ENCODE data around the gene TK1. TPM values are rescaled to one million over a fixed set of nuclear protein-coding genes. Genes with fewer than 3 reads are reported as not detected.

TK1 gene
- total RNA-seq, 2 experiments from 2014 or later = 109 to 117 TPM

DNA sequence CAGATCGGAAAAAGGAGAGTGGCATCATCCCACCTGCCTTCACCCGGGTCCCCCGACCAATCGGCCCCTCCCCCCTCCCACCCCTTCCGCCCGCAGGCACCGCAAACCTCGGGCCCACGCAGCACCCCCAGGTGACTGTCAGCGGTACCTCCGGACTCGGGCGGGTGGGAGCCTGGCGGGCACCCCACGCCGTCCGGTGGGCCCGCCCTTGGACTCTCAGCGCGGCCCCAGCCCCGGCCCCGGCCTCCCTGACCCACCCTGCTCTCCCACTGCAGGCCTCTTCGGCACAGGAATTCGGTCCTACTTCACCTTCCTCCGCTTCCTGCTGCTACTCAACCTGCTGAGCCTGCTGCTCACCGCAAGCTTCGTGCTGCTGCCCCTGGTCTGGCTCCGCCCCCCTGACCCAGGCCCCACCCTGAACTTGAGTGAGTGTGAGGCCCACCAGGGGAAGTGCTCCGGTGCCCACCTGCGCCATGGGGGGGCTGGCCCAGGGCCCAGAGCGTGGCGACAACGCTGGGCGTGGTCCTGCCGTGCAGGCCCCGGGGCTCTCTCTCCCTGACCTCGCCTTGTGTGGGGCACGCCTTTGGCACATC lies 54.7 kb downstream of the TK1 start:
- Mint-ChIP-seq H3K4me3 (peak overlapping the region; percentile 87), H3K36me3 (ENCODE audit: low read depth) (peaks cover 65% of the 10 kb centered on the region), H3K9me3 (no peaks in the 10 kb centered on the region), H3K4me1 (peaks cover 58% of the 10 kb centered on the region), H3K27ac (peak overlapping the region; percentile 89), H3K27me3 (no peaks in the 10 kb centered on the region)
- CTCF ChIA-PET = interaction anchor here (0.7 kb wide), 1 partner anchor 9 kb away, joined by 3 read pairs; no protein-coding TSS in a partner anchor
- POLR2A ChIA-PET = interaction anchor here (14.6 to 16.9 kb wide), 3 partner anchors 6 to 19 kb away, joined by 197 to 332 read pairs (median 332); partner anchors contain the start of genes TMC6 and TMC8
- peak; percentile 82 for DNase-seq

DNA sequence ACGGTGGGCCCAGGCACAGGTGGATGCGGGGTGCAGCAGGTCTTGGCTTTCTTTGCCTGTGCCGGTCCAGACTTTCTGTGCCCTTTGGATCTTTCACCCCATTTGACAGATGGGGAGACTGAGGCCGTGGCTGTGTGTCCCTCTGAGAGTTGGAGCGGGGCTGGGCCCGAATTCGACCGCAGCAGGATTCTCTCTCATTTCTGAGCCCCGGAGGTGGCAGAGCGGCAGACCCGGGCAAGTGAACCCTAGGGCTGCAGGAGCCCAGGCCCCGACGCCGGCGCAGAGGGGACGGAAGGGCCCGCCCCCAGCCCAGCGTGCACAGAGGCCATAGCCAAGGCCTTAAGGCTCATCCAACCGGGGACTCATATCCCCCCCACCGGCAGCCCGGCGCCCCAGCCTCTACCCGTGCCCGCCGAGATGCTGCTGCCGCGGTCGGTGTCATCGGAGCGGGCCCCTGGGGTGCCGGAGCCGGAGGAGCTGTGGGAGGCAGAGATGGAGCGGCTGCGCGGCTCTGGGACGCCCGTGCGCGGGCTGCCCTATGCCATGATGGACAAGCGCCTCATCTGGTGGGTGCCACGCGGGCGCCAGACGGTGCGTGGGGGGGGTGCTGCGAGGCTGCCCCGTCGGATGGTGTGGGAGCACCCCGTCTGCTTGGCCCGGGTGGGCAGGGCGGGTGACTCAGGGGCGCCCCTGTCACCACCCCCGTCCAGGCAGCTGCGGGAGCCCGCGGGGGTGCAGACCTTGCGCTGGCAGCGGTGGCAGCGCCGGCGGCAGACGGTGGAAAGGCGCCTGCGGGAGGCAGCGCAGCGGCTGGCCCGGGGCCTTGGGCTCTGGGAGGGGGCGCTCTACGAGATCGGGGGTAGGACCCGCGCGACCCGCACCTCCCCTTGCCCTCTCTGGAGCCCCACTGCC lies 55.4 kb downstream of the TK1 start:
- H3K27ac Mint-ChIP-seq = peak overlapping the region; percentile 100
- no peaks in the 10 kb centered on the region for H3K27me3 Mint-ChIP-seq
- peak overlapping the region; percentile 87 for H3K4me3 Mint-ChIP-seq
- ChIA-PET POLR2A (interaction anchor here (0.9 to 16.9 kb wide), 7 partner anchors 7 to 252 kb away, joined by 3 to 332 read pairs (median 68); partner anchors contain the start of genes AFMID, TK1, TMC6 and TMC8), CTCF (interaction anchor here (0.7 to 2.2 kb wide), 4 partner anchors 9 to 45 kb away, joined by 3 to 10 read pairs (median 4); no protein-coding TSS in a partner anchor)
- no peaks in the 10 kb centered on the region for H3K9me3 Mint-ChIP-seq
- H3K36me3 Mint-ChIP-seq (ENCODE audit: low read depth) = peaks cover 65% of the 10 kb centered on the region
- peak; percentile 54 for DNase-seq
- peaks cover 56% of the 10 kb centered on the region for H3K4me1 Mint-ChIP-seq

DNA sequence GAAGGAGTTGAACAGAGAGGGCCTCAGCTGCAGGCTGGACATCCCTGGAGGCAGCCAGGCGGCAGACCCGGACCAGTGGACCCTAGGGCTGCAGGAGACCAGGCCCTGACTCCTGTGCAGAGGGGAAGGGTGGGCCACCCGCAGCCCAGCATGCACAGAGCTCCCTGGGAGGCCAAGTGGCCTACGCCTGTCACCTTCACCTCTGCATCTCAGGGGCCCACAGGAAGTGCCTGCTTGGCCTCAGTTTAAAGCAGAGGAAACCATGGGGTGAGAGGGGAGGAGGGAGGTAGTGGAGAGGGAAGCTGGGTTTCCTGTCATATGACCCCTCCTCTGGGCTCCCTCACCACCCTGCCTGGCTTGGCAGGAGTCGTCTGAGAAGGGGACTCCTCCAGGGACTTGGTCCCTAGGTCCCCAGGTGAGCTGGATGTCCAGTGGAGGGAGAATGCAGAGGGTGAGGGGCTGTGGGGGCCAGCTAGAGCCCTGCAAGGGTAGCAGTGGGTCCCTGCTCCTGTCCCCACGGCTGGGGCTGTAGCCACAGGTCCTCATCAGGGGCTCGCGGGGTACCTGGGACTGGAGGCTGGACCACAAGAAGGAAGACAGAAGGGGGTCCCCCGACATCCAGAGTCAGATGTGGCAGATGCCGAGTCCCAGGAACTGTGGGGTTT lies 56.3 kb downstream of the TK1 start, which contains the start of gene TMC8:
TSS of gene TMC8 (plus strand) at position 335 of the 665 bp plus-strand sequence. CDS start 818 bp downstream, outside the sequence.
- Mint-ChIP-seq H3K36me3 (ENCODE audit: low read depth) (peaks cover 65% of the 10 kb centered on the region), H3K4me1 (peaks cover 52% of the 10 kb centered on the region), H3K4me3 (peak within 1 kb of the TSS; percentile 87), H3K27me3 (no peaks in the 10 kb centered on the region), H3K9me3 (no peaks in the 10 kb centered on the region), H3K27ac (peak within 1 kb of the TSS; percentile 100)
- peak; percentile 90 for DNase-seq
- CTCF ChIA-PET = interaction anchor here (0.8 to 2.2 kb wide), 6 partner anchors 10 to 46 kb away, joined by 3 to 10 read pairs (median 4); partner anchors contain the start of gene SYNGR2
- POLR2A ChIA-PET = interaction anchor here (0.9 to 16.9 kb wide), 9 partner anchors 8 to 253 kb away, joined by 3 to 332 read pairs (median 8); partner anchors contain the start of genes AFMID, SYNGR2 and TK1

DNA sequence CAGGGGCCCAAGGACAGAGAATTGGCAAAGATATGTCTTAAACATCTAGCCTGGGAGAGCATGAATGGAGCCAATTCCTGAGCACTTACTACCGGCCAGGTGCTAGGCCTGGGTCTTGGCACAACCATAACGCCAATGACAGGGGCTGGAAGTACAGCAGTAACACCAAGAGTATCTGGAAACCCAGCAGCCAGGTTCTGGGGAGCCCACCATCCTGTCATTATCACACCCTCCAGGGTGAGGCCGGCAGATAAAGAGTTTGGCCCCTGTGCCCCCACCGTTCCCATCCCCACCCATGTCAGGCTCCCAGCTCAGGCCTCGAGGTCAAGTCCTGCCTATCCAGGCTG lies 56.8 kb downstream of the TK1 start:
- H3K27ac Mint-ChIP-seq = peak overlapping the region; percentile 100
- peak overlapping the region; percentile 87 for H3K4me3 Mint-ChIP-seq
- H3K4me1 Mint-ChIP-seq = peaks cover 51% of the 10 kb centered on the region
- no peak for DNase-seq
- H3K27me3 Mint-ChIP-seq = no peaks in the 10 kb centered on the region
- H3K36me3 Mint-ChIP-seq (ENCODE audit: low read depth) = peaks cover 66% of the 10 kb centered on the region
- POLR2A ChIA-PET = interaction anchor here (0.9 to 16.9 kb wide), 9 partner anchors 9 to 254 kb away, joined by 3 to 332 read pairs (median 8); partner anchors contain the start of genes AFMID, SYNGR2 and TK1
- no peaks in the 10 kb centered on the region for H3K9me3 Mint-ChIP-seq
- CTCF ChIA-PET = interaction anchor here (0.8 to 2.2 kb wide), 6 partner anchors 10 to 47 kb away, joined by 3 to 10 read pairs (median 4); partner anchors contain the start of gene SYNGR2

DNA sequence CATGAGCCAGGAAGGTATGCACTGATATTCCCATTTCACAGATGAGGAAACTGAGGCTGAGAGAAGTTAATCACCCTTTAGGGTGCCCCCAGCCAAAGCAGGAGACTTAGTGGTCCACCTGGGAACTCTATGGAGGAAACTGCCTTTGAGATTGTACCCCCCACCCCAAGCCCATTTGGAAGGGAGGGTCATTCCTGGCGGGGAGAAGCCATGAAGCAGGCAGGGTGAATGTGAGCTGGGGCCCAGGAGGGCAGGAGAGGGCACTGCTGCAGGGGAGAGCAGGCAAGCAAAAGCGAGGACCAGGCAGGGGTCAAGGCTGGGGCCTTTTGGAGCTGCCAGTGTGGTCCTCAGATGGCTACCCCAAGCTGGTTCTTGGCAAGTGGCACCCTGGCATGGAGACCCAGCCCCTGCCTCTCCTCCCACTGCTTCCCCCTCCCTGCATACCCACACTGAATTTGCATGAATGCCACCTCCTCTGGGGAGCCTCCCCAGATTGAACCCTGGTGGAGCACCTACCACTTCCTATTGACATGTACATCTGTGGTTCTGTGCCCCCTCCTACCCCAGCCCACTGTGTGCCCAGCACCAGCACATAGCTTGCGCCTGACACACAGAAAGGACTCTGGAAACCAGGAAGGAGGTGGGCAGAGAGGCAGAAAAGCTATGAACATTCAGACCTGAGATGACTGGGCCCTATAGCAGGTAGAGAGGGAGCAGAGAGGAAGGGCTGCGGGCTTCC lies 57.3 kb downstream of the TK1 start:
- peak overlapping the region; percentile 87 for H3K4me3 Mint-ChIP-seq
- H3K9me3 Mint-ChIP-seq = no peaks in the 10 kb centered on the region
- H3K4me1 Mint-ChIP-seq = peaks cover 49% of the 10 kb centered on the region
- ChIA-PET POLR2A (interaction anchor here (1.3 to 16.9 kb wide), 8 partner anchors 9 to 252 kb away, joined by 4 to 332 read pairs (median 10); partner anchors contain the start of genes AFMID, SYNGR2 and TK1), CTCF (interaction anchor here (1.1 to 2.7 kb wide), 7 partner anchors 10 to 110 kb away, joined by 4 to 10 read pairs (median 5); partner anchors contain the start of gene SYNGR2)
- H3K36me3 Mint-ChIP-seq (ENCODE audit: low read depth) = peaks cover 64% of the 10 kb centered on the region
- peak overlapping the region; percentile 100 for H3K27ac Mint-ChIP-seq
- peak; percentile 78 for DNase-seq
- no peaks in the 10 kb centered on the region for H3K27me3 Mint-ChIP-seq

DNA sequence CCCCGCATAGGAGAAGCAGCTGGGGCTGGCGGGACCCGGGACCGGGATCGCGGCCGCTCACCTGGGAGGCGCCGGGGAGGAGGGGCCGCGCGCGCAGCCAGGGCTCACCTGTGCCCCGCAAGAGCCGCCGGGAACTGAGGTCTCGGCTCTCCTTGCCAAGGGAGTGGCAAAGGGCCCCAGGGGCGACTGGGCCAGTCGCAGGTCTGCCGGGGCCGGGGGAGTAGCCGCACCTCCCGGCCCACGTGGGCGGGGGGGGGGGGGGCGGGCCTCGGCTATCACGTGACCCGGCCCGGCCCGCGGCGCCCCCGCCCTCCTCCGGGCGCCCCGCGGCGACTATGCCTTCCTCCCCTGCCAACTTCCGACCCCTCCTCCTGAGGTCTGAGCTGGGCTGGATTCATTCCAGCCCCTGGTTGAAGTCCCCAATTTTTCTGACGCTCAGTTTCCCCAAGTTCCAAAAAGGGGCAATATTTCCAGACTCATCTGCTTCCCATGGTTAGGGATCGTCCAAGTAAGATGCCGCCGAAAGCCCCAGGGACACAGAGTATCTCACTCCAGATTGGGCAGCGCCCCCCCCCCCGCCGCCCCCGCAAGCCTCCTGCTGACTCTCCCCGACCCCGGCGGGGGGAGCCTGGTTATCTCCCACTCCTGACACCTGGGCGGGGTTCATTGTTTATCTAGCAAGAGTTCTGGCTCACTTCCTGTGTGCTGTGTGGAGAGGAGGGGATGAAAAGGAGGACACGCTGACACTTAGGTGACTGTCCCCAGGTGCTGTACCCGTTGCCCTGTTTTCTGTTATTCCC lies 58.1 kb downstream of the TK1 start, which contains the start of gene TMC6:
TSS of gene TMC6 (minus strand) at position 205 of the 800 bp plus-strand sequence. CDS start 1,923 bp downstream, outside the sequence.
- peaks cover 64% of the 10 kb centered on the region for H3K36me3 Mint-ChIP-seq (ENCODE audit: low read depth)
- H3K27me3 Mint-ChIP-seq = no peaks in the 10 kb centered on the region
- peak; percentile 79 for DNase-seq
- H3K27ac Mint-ChIP-seq = peak within 1 kb of the TSS; percentile 100
- no peaks in the 10 kb centered on the region for H3K9me3 Mint-ChIP-seq
- H3K4me3 Mint-ChIP-seq = peak within 1 kb of the TSS; percentile 88
- POLR2A ChIA-PET = interaction anchor here (0.9 to 16.9 kb wide), 10 partner anchors 9 to 170 kb away, joined by 3 to 332 read pairs (median 8); partner anchors contain the start of genes SYNGR2 and TNRC6C
- peaks cover 49% of the 10 kb centered on the region for H3K4me1 Mint-ChIP-seq
- CTCF ChIA-PET = interaction anchor here (1.9 to 10.1 kb wide), 5 partner anchors 8 to 109 kb away, joined by 5 to 106 read pairs (median 10); no protein-coding TSS in a partner anchor

DNA sequence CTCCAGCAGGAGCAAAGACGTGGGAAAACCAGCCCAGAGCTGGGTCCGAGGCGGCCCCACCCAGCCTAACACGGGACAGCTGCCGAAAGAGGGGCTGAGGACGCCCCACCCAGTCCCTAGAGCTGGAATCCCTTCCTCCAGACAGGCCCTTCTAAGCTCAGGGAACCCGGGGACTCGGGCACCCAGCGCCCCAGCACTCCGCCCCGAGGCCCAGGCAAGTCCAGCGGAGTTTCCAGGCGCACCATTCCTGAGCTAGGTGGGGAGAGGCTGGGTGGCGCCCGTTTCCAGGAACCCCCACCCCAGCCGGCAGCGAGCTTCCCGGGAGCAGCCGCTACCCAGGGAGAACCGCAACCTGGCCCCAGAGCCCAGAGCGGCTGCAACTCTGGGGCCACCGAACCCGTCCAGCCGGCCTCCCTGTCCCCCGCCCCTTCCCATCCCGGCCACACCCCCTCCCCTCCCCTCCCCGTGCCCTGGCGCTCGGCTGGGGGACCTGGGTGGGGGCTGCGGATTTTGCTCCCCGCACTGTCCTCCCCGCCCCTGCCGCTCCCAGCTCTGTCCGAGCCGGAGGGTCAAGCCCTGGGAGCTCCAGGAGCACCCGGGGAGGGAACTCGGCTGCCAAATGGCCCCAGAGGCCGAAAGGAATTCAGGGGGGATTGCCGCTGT lies 58.8 kb downstream of the TK1 start:
- CTCF ChIA-PET = interaction anchor here (0.6 to 10.1 kb wide), 5 partner anchors 9 to 295 kb away, joined by 3 to 106 read pairs (median 9); no protein-coding TSS in a partner anchor
- peak; percentile 41 for DNase-seq
- peaks cover 64% of the 10 kb centered on the region for H3K36me3 Mint-ChIP-seq (ENCODE audit: low read depth)
- H3K27me3 Mint-ChIP-seq = no peaks in the 10 kb centered on the region
- POLR2A ChIA-PET = interaction anchor here (0.9 to 16.9 kb wide), 10 partner anchors 8 to 1857 kb away, joined by 3 to 332 read pairs (median 6); partner anchors contain the start of gene TNRC6C
- H3K4me1 Mint-ChIP-seq = peaks cover 49% of the 10 kb centered on the region
- H3K27ac Mint-ChIP-seq = peak overlapping the region; percentile 91
- H3K9me3 Mint-ChIP-seq = no peaks in the 10 kb centered on the region
- H3K4me3 Mint-ChIP-seq = peak overlapping the region; percentile 88

DNA sequence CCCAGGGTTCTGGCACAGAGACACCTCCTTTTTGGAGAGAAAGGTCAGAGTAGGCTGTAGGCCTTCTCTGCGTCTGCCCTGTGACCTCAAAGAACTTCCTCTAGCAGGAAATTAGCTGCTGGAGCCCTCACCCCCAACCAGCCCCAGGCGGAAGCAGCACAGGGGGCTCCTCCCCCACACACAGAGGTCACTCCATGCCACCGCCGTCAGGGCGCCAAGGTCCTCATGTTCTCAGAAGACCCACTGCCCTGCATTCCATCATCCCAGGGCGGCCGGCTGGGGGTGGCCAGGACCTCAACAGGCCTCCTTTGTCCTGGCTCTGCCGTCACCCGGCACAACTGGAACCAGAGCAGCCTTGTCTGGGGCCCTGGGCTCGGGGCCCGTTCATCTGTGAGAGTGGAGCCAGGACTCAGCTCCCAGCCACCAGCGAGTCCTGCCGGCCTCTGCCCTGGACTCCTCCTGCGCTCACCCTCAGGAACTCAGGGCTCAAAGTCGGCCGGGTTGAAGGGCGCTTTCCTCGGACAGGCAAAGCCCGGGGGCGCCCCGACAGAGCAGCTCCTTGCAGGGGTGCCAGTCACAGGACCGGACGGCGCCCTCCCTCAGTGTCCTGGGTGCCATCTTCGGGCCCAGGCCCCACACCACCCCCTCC lies 59.5 kb downstream of the TK1 start:
- peak; percentile 85 for DNase-seq
- Mint-ChIP-seq H3K4me1 (peaks cover 52% of the 10 kb centered on the region), H3K9me3 (no peaks in the 10 kb centered on the region), H3K27ac (peak overlapping the region; percentile 91), H3K27me3 (no peaks in the 10 kb centered on the region), H3K36me3 (ENCODE audit: low read depth) (peaks cover 64% of the 10 kb centered on the region), H3K4me3 (peak overlapping the region; percentile 88)
- ChIA-PET CTCF (interaction anchor here (0.6 to 10.1 kb wide), 7 partner anchors 9 to 295 kb away, joined by 3 to 106 read pairs (median 5); partner anchors contain the start of gene TK1), POLR2A (interaction anchor here (1.0 to 16.9 kb wide), 9 partner anchors 7 to 1856 kb away, joined by 3 to 332 read pairs (median 8); partner anchors contain the start of gene TNRC6C)

DNA sequence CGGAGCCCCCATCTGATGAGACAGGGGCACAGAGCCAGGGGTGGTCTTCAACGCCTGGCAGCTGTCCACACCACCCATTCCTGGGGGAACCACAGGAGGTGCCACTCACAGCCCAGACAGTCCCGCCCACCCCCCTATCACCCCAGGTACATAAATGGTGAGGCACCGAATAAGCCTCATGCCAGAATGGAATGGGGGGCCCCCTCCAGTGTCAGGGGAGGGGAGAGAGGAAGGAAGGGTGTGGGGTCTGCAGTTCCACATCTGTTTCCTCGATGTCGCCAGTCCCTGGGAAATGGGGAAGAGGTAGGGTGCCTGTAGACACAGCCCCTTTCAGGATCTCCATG lies 60.0 kb downstream of the TK1 start:
- H3K4me3 Mint-ChIP-seq = peak overlapping the region; percentile 88
- DNase-seq = no peak
- CTCF ChIA-PET = interaction anchor here (0.7 to 10.1 kb wide), 5 partner anchors 10 to 107 kb away, joined by 3 to 106 read pairs (median 9); partner anchors contain the start of gene TK1
- H3K9me3 Mint-ChIP-seq = no peaks in the 10 kb centered on the region
- H3K4me1 Mint-ChIP-seq = peaks cover 57% of the 10 kb centered on the region
- no peaks in the 10 kb centered on the region for H3K27me3 Mint-ChIP-seq
- H3K36me3 Mint-ChIP-seq (ENCODE audit: low read depth) = peaks cover 67% of the 10 kb centered on the region
- POLR2A ChIA-PET = interaction anchor here (1.8 to 16.9 kb wide), 5 partner anchors 7 to 682 kb away, joined by 5 to 332 read pairs (median 68); no protein-coding TSS in a partner anchor
- H3K27ac Mint-ChIP-seq = peak overlapping the region; percentile 91

Data from activated CD4-positive, alpha-beta memory T cell treated with anti-CD3 and anti-CD28 coated beads, Interleukin-2, amount 10 ng/mL, durations not matched to agents 7 days and 5 days (primary cell).